HL-60 (cell line): ENCODE results near the gene PRPH.

Source experiments
- GABPA ChIP-seq: IDR thresholded peaks from 2 replicates; pipeline ENCODE4 v1.6.1; 2012; ENCODE audit warnings: low read depth
- POLR2AphosphoS5 ChIP-seq: IDR thresholded peaks from 2 replicates; pipeline ENCODE4 v1.6.1; 2012; ENCODE audit warnings: low read depth
- TF ChIP-seq, protein P1 (sequence below): IDR thresholded peaks from one replicate; pipeline ENCODE4 v1.5.1; 2011; ENCODE audit warnings: low read length, control low read depth, inconsistent platforms; ENCODE audit not compliant: insufficient read depth
- TF ChIP-seq, protein P2 (sequence below): IDR thresholded peaks from 2 replicates; pipeline ENCODE4 v1.6.1; 2012; ENCODE audit warnings: low read depth; ENCODE audit not compliant: insufficient replicate concordance

GRCh38 chr12:49293056-49293956 is 1.6 kb upstream of the PRPH start:
- TF ChIP-seq, protein P1, sequence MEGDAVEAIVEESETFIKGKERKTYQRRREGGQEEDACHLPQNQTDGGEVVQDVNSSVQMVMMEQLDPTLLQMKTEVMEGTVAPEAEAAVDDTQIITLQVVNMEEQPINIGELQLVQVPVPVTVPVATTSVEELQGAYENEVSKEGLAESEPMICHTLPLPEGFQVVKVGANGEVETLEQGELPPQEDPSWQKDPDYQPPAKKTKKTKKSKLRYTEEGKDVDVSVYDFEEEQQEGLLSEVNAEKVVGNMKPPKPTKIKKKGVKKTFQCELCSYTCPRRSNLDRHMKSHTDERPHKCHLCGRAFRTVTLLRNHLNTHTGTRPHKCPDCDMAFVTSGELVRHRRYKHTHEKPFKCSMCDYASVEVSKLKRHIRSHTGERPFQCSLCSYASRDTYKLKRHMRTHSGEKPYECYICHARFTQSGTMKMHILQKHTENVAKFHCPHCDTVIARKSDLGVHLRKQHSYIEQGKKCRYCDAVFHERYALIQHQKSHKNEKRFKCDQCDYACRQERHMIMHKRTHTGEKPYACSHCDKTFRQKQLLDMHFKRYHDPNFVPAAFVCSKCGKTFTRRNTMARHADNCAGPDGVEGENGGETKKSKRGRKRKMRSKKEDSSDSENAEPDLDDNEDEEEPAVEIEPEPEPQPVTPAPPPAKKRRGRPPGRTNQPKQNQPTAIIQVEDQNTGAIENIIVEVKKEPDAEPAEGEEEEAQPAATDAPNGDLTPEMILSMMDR = no peak
- TF ChIP-seq POLR2AphosphoS5 (no peak), GABPA (no peak)
- TF ChIP-seq, protein P2, sequence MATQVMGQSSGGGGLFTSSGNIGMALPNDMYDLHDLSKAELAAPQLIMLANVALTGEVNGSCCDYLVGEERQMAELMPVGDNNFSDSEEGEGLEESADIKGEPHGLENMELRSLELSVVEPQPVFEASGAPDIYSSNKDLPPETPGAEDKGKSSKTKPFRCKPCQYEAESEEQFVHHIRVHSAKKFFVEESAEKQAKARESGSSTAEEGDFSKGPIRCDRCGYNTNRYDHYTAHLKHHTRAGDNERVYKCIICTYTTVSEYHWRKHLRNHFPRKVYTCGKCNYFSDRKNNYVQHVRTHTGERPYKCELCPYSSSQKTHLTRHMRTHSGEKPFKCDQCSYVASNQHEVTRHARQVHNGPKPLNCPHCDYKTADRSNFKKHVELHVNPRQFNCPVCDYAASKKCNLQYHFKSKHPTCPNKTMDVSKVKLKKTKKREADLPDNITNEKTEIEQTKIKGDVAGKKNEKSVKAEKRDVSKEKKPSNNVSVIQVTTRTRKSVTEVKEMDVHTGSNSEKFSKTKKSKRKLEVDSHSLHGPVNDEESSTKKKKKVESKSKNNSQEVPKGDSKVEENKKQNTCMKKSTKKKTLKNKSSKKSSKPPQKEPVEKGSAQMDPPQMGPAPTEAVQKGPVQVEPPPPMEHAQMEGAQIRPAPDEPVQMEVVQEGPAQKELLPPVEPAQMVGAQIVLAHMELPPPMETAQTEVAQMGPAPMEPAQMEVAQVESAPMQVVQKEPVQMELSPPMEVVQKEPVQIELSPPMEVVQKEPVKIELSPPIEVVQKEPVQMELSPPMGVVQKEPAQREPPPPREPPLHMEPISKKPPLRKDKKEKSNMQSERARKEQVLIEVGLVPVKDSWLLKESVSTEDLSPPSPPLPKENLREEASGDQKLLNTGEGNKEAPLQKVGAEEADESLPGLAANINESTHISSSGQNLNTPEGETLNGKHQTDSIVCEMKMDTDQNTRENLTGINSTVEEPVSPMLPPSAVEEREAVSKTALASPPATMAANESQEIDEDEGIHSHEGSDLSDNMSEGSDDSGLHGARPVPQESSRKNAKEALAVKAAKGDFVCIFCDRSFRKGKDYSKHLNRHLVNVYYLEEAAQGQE = no peak
